ENCODE results near the gene NVL. TPM values are rescaled to one million over a fixed set of nuclear protein-coding genes. Genes with fewer than 3 reads are reported as not detected.

Gene NVL
- total and polyA plus RNA-seq, 2 of the 8 experiments (the other 6 are each of a cell fraction or from before 2014, with no cell fraction given): 22.7 to 45.8 TPM

DNA sequence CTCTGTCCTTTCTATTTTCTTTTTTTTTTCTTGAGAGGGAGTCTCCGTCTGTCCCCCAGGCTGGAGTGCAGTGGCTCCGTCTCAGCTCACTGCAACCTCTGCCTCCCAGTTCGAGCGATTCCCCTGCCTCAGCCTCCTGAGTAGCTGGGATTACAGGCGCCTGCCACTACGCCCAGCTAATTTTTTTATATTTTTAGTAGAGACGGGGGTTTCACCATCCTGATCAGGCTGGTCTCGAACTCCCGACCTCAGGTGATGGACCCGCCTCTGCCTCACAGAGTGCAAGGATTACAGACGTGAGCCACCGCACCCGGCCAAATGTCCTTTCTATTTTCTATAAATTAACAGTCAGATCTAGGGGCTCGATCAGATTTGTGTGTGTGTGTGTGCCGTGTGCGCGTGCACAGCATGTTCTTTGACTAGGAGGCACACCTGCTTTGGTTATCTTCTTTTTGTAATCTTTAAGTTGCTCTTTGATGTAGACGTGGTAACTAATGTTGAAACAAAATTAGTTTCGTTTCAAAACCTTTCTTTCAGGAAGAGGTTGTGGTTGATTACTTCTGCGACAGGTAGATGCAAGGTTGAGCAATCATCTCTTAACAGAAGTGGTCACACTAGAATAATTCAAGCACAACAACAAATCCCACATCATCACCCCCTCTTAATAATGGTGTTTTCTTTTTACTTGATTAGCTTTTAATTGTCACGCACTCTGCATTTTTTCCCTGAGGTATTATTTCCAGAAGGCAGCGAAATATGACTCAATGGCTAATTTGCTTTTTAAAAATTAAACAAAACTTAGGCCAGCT is 147.7 kb downstream of the NVL start:
- Histone ChIP-seq H3K79me2 (ENCODE audit: control insufficient read depth in 1 of 2, insufficient read depth in 2 of 2, low read length in 2 of 2) (peaks cover 0 to 37% of the 10 kb centered on the region in 2 experiments; a peak in 3 of 4 replicates), H3K4me2 (ENCODE audit: insufficient read depth in 1 of 2, low read depth in 2 of 2, low read length in 2 of 2) (peak overlapping the region; percentile 67 to 86), H2AK5ac (ENCODE audit: low read depth, low read length) (no peak overlapping the region), H3K36me3 (ENCODE audit: control insufficient read depth in 2 of 4, insufficient read depth in 4 of 4, low read length in 3 of 4) (peaks cover 0 to 4% (median 0%) of the 10 kb centered on the region in 4 experiments; a peak in 1 of 8 replicates), H4K91ac (replicated peaks; ENCODE audit: insufficient read length, low read length) (no peak overlapping the region), H3K79me1 (ENCODE audit: low read depth, low read length) (peaks cover 2% of the 10 kb centered on the region; the same call in 1 of the 2 replicates), H3K27ac (ENCODE audit: low read depth, low read length) (0 out of 2 replicates have a peak overlapping the region, but pooled peaks have one; percentile 14), H4K8ac (ENCODE audit: extremely low read depth, insufficient read depth, low read length) (peak overlapping the region; percentile 90), H3K14ac (ENCODE audit: insufficient read length) (no peak overlapping the region), H2BK12ac (ENCODE audit: low read depth, low read length) (no peak overlapping the region; the same call in 1 of the 2 replicates), H4K20me1 (replicated peaks in 1 of 2; ENCODE audit: control insufficient read depth in 1 of 2, insufficient read depth in 2 of 2, low read length in 2 of 2) (peaks cover 0 to 5% of the 10 kb centered on the region in 2 experiments), H2BK20ac (ENCODE audit: low read length) (no peak overlapping the region), H2BK120ac (replicated peaks; ENCODE audit: low read depth, low read length) (no peak overlapping the region), H3K4ac (replicated peaks; ENCODE audit: insufficient read length, low read depth, low read length) (peak overlapping the region; percentile 37), H4K5ac (ENCODE audit: insufficient read length, low read depth, low read length) (peak overlapping the region; percentile 75), H3K56ac (replicated peaks; ENCODE audit: insufficient read length, low read depth, low read length) (peak overlapping the region; percentile 73), H3K23me2 (ENCODE audit: low read depth, low read length) (peaks cover 9% of the 10 kb centered on the region; the same call in 1 of the 2 replicates), H3K27me3 (replicated peaks in 1 of 4; ENCODE audit: control insufficient read depth in 3 of 4, extremely low read depth in 1 of 4, insufficient read depth in 3 of 4, low read length in 3 of 4) (no peaks in the 10 kb centered on the region), H3K4me1 (replicated peaks in 1 of 4; ENCODE audit: control insufficient read depth in 3 of 4, insufficient read depth in 4 of 4, low read length in 3 of 4) (peaks cover 0 to 6% (median 1%) of the 10 kb centered on the region in 4 experiments; a peak in 3 of 7 replicates), H3K18ac (ENCODE audit: extremely low read depth, low read length) (no peak overlapping the region), H3K9ac (replicated peaks in 1 of 4; ENCODE audit: extremely low read depth in 1 of 4, low read depth in 3 of 4, low read length in 3 of 4) (peak overlapping the region in 2 of 4 experiments; percentile 29 to 36; a peak in 3 of 7 replicates), H2BK5ac (ENCODE audit: low read depth, low read length) (no peak overlapping the region; the same call in 1 of the 2 replicates), H3K23ac (ENCODE audit: insufficient read length) (no peak overlapping the region), H2AFZ (ENCODE audit: low read length) (peak overlapping the region; percentile 27; the same call in 1 of the 2 replicates), H3K4me3 (ENCODE audit: extremely low read depth in 1 of 4, insufficient read depth in 2 of 4, low read depth in 3 of 4, low read length in 4 of 4) (peak overlapping the region; percentile 70 to 92 (median 81)), H3K9me3 (ENCODE audit: insufficient read depth in 2 of 2, low read depth in 1 of 2, low read length in 1 of 2) (no peaks in the 10 kb centered on the region), H2BK15ac (ENCODE audit: low read length) (no peak overlapping the region)
- DNase-seq (ENCODE audit: low read depth in 1 of 2, low spot score in 2 of 2) (no peak), FAIRE-seq (no peak)
- POLR2A ChIA-PET (ENCODE audit: partially characterized antibody): interaction anchor here (0.8 to 1.8 kb wide), 10 partner anchors 9 to 78 kb away, joined by 3 to 8 read pairs (median 5); partner anchors contain the start of gene FBXO28
- TF ChIP-seq CEBPB (IDR thresholded peaks at IDR 0.05; ENCODE audit: low read depth, low read length) (peak; percentile 76), YY1 (IDR thresholded peaks at IDR 0.05; ENCODE audit: low read depth, low read length) (no peak)
- CTCF ChIA-PET (ENCODE audit: partially characterized antibody): interaction anchor here (1.1 to 1.6 kb wide), 4 partner anchors 10 to 18 kb away, joined by 3 to 7 read pairs (median 4); no protein-coding TSS in a partner anchor
- WGBS, 2 experiments (ENCODE audit: extremely low coverage in 1 of 2, insufficient coverage in 1 of 2, insufficient read length in 1 of 2, insufficient replicate concordance in 2 of 2, low coverage in 1 of 2, low lambda C conversion rate in 2 of 2, missing lambda C conversion rate in 1 of 2): 78% methylated on average over 22 of the region's 22 CpGs; no CpG with 5 or more reads in 1 of the 2 experiments

All from H1 (cell line).